ENCODE results near the gene SIGLEC9. TPM values are rescaled to one million over a fixed set of nuclear protein-coding genes. Genes with fewer than 3 reads are reported as not detected.
A peak's percentile ranks its signal among the peaks of the same experiment; 100 is the strongest.

SIGLEC9 gene
- total RNA-seq, 2 donors from 2014 or later = 0.33 to 1.3 TPM

DNA sequence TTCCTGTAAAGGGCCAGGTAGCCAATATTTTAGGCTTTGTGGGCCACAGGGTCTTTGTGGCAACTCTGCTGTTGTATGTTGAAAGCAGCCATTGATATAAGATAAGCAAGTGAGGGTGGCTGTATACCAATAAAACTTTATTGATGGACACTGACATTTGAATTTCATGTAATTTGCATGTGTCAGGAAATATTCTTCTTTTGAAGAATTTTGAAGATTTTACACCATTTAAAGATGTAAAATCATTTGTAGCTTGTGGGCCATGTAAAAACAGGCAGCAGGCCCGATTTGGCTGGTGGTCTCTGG is 14.1 kb upstream of the SIGLEC9 start:
- ATAC-seq (no peak), DNase-seq (no peak)
- intact Hi-C loops (cut with DNase I) = loop anchor here (10.0 kb wide), 1 partner anchor 596 kb away; the partner anchor contains the start of genes ASPDH and JOSD2
- H3K27ac ChIP-seq = no peak overlapping the region
- H3K36me3 ChIP-seq (replicated peaks in 1 of 2; ENCODE audit: insufficient read depth in 1 of 2, low read depth in 2 of 2) = no peaks in the 10 kb centered on the region
- no peaks in the 10 kb centered on the region for H3K9me3 ChIP-seq
- WGBS, 2 donors = 52 to 59% methylated on average over 1 of the region's 1 CpG
- no peaks in the 10 kb centered on the region for H3K27me3 ChIP-seq
- peaks cover 20% of the 10 kb centered on the region for H3K4me1 ChIP-seq
- no peak overlapping the region for H3K4me3 ChIP-seq
- TF ChIP-seq, protein P1, sequence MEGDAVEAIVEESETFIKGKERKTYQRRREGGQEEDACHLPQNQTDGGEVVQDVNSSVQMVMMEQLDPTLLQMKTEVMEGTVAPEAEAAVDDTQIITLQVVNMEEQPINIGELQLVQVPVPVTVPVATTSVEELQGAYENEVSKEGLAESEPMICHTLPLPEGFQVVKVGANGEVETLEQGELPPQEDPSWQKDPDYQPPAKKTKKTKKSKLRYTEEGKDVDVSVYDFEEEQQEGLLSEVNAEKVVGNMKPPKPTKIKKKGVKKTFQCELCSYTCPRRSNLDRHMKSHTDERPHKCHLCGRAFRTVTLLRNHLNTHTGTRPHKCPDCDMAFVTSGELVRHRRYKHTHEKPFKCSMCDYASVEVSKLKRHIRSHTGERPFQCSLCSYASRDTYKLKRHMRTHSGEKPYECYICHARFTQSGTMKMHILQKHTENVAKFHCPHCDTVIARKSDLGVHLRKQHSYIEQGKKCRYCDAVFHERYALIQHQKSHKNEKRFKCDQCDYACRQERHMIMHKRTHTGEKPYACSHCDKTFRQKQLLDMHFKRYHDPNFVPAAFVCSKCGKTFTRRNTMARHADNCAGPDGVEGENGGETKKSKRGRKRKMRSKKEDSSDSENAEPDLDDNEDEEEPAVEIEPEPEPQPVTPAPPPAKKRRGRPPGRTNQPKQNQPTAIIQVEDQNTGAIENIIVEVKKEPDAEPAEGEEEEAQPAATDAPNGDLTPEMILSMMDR (IDR thresholded peaks at IDR 0.05) = no peak
- TF ChIP-seq POLR2A (IDR thresholded peaks at IDR 0.05) = no peak

DNA sequence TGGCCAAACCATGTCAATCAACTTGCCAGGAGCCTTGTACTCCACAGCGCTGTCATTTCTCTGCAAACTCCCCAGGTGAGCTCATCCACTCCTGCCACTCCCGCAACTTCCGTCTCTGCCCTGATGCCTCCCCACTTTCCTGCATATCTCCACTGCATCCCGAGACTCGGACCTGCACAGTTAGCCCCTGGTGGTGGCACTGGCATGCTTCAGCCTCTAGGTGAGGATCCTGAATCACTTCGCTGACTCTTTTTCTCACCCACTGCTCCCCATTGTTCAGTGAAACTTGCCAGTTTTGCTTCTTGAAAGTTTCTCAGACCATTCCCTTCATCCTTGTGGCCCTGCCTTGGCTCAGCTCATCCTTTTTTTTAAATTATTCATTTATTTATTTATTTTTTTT is 13.1 kb upstream of the SIGLEC9 start:
- WGBS, 2 donors = 33 to 39% methylated on average over 6 of the region's 6 CpGs
- Histone ChIP-seq H3K9me3 (no peaks in the 10 kb centered on the region), H3K4me1 (peaks cover 19% of the 10 kb centered on the region), H3K36me3 (replicated peaks in 1 of 2; ENCODE audit: insufficient read depth in 1 of 2, low read depth in 2 of 2) (no peaks in the 10 kb centered on the region), H3K4me3 (no peak overlapping the region), H3K27ac (no peak overlapping the region), H3K27me3 (no peaks in the 10 kb centered on the region)
- intact Hi-C loops (cut with DNase I) = loop anchor here (10.0 kb wide), 1 partner anchor 597 kb away; the partner anchor contains the start of genes ASPDH and JOSD2
- DNase-seq (no peak), ATAC-seq (no peak)
- TF ChIP-seq, protein P1 (IDR thresholded peaks at IDR 0.05) = peak in 1 of 7 experiments; percentile 7
- no peak for TF ChIP-seq POLR2A (IDR thresholded peaks at IDR 0.05)

DNA sequence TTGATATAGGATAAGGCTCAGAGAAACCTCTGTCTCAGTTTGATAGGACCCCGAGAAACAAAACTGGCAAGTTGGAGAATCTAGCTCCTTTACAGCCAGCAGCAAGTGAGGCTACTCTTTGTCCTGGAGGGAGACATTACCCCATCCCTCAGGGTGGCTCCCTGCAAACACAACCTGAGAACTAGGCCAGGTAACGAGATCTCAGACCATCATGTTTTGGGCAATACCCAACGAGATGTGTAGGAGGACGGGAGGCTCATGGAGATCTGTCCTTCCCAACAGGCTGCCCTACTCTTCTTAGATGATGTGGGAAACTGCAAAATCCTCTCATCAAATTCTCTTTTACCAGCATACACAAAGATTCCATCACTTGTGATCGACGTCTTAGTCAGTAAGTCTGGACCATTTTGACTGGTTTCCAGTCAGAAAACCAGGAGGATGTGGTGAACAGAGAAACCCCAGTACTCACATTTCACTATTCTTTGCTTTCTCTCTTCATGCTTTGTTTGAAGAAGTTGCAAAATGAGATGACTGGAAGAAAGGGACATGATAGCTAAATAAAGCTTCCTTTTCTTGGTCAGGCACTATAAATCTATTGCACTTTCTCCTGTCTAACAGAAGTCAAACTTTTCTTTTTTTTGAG is 10.5 kb upstream of the SIGLEC9 start:
- Histone ChIP-seq H3K4me1 (no peaks in the 10 kb centered on the region), H3K27me3 (no peaks in the 10 kb centered on the region), H3K4me3 (no peak overlapping the region), H3K36me3 (replicated peaks in 1 of 2; ENCODE audit: insufficient read depth in 1 of 2, low read depth in 2 of 2) (no peaks in the 10 kb centered on the region), H3K9me3 (no peaks in the 10 kb centered on the region), H3K27ac (no peak overlapping the region)
- 67 to 68% methylated on average over 6 of the region's 6 CpGs for WGBS, 2 donors
- DNase-seq (no peak), ATAC-seq (no peak)
- TF ChIP-seq, protein P1 (IDR thresholded peaks at IDR 0.05) = no peak
- TF ChIP-seq POLR2A (IDR thresholded peaks at IDR 0.05) = no peak
- intact Hi-C loops (cut with DNase I) = loop anchor here (10.0 kb wide), 1 partner anchor 599 kb away; the partner anchor contains the start of genes ASPDH and JOSD2

DNA sequence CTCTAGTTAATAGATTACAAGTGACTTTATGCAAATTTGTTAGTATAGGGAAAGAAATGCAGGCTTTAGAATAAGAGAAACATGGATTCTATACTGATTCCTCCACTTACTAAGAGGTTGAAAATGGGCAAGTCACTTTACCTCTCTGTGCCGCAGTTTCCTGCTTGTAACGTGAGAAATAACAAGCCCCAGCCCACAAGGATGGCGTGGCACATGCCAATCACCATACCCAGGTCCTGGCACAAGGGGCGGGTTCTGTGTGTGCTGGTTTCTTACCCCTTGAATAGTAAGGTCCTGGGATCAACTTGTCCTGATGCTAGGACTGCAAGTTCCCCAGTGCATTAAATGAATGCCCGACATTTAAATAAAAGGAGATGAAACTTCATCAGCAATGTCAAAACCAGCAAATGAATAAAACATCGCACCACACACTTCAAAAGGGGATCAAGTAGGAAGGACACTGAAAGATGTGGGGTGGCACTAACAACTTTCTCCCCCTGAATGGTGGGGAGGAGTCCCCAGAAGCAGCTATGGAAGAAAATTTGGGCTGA is 7.9 kb upstream of the SIGLEC9 start:
- TF ChIP-seq POLR2A (IDR thresholded peaks at IDR 0.05) = no peak
- TF ChIP-seq, protein P1 (IDR thresholded peaks at IDR 0.05) = no peak
- Histone ChIP-seq H3K27ac (no peak overlapping the region), H3K4me3 (no peak overlapping the region), H3K36me3 (replicated peaks in 1 of 2; ENCODE audit: insufficient read depth in 1 of 2, low read depth in 2 of 2) (no peaks in the 10 kb centered on the region), H3K4me1 (no peaks in the 10 kb centered on the region), H3K27me3 (no peaks in the 10 kb centered on the region), H3K9me3 (no peaks in the 10 kb centered on the region)
- WGBS, 2 donors = 60 to 63% methylated on average over 6 of the region's 6 CpGs
- ATAC-seq (no peak), DNase-seq (no peak)
- intact Hi-C loops (cut with DNase I) = loop anchor here (10.0 kb wide), 1 partner anchor 602 kb away; the partner anchor contains the start of genes ASPDH and JOSD2
